ENCODE data around the gene TMCC1. TPM values are rescaled to one million over a fixed set of nuclear protein-coding genes. Genes with fewer than 3 reads are reported as not detected.

Gene TMCC1
- total RNA-seq, 1 donor from 2014 or later: 33.4 TPM

DNA sequence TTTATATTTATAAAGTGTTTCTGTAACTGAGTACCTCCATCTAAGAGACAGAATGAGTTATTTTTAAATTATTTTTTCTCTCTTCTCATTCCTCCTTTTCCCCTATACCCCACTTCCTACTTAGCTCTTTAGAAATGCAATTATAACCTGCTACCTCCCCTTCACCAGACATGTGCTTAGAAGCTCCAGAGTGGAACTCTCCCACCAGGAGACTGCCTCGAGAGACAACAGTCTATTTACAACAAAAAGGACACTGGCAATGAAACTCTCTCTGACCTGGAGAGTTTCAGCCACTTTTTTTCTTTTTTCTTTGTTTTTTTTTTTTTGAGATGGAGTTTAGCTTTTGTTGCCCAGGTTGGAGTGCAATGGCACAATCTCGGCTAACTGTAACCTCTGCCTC, 177.7 kb downstream of the TMCC1 start:
- DNase-seq (no peak), ATAC-seq (no peak)
- no peak overlapping the region for H3K4me3 ChIP-seq
- no peaks in the 10 kb centered on the region for H3K27me3 ChIP-seq (ENCODE audit: low read depth)
- no peaks in the 10 kb centered on the region for H3K36me3 ChIP-seq
- H3K4me1 ChIP-seq: peaks cover 5% of the 10 kb centered on the region
- no peaks in the 10 kb centered on the region for H3K9me3 ChIP-seq
- TF ChIP-seq, protein P1, sequence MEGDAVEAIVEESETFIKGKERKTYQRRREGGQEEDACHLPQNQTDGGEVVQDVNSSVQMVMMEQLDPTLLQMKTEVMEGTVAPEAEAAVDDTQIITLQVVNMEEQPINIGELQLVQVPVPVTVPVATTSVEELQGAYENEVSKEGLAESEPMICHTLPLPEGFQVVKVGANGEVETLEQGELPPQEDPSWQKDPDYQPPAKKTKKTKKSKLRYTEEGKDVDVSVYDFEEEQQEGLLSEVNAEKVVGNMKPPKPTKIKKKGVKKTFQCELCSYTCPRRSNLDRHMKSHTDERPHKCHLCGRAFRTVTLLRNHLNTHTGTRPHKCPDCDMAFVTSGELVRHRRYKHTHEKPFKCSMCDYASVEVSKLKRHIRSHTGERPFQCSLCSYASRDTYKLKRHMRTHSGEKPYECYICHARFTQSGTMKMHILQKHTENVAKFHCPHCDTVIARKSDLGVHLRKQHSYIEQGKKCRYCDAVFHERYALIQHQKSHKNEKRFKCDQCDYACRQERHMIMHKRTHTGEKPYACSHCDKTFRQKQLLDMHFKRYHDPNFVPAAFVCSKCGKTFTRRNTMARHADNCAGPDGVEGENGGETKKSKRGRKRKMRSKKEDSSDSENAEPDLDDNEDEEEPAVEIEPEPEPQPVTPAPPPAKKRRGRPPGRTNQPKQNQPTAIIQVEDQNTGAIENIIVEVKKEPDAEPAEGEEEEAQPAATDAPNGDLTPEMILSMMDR (IDR thresholded peaks at IDR 0.05): no peak
- no peak overlapping the region for H3K27ac ChIP-seq
- intact Hi-C loops (cut with DNase I): no loop called here

DNA sequence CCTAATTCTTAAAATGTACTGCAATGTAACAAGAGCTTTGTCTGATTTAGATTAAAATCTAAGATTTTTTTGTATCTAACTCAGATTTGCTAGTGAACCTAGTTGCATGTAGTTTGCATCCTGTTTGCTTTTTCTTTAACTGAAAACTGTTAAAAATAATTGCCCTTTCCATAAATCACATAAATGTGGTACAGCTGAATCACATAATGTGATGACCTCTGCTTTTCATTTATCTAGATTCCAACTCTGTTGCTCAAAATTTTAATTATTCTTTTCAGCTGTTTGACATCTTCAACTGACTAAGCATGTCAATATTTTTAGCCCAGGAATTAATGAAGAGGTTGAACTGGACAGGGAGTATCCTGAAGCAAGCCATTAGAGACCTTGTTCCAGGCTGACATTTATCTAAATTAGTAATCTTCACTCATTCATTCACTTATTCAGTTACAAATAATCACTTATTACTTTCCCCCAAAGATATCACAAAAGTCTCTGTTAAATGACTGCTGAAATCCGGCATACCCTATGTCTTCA, 185.1 kb downstream of the TMCC1 start:
- ATAC-seq: no peak

DNA sequence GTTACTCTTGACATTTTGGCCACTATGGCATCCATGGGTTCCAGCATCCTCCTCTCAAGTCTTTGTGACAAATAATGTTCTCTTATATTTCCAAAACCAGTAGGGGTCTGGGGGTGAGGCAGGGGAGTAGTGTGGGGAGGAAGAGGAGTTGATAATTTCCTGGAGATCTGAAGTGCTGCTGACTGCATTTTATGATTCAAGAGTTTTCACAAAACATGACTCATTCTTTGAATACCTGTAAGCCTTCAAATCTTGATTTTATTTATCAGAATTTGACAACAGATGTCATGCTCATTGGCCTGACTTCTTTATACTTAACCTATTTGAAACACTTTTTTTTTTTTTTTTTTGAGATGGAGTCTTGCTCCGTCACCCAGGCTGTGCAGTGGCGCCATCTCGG, 188.2 kb downstream of the TMCC1 start:
- Histone ChIP-seq H3K27ac (no peak overlapping the region), H3K27me3 (ENCODE audit: low read depth) (no peaks in the 10 kb centered on the region), H3K9me3 (no peaks in the 10 kb centered on the region), H3K36me3 (no peaks in the 10 kb centered on the region), H3K4me3 (no peak overlapping the region), H3K4me1 (no peaks in the 10 kb centered on the region)
- ATAC-seq: no peak
- TF ChIP-seq, protein P1 (IDR thresholded peaks at IDR 0.05): no peak
- DNase-seq: no peak
- intact Hi-C loops (cut with DNase I): no loop called here

More for the DNA sequence above, 185.1 kb downstream of the TMCC1 start:
- no peaks in the 10 kb centered on the region for H3K36me3 ChIP-seq
- H3K9me3 ChIP-seq: no peaks in the 10 kb centered on the region
- H3K27me3 ChIP-seq (ENCODE audit: low read depth): no peaks in the 10 kb centered on the region
- TF ChIP-seq, protein P1 (IDR thresholded peaks at IDR 0.05): no peak
- no peak overlapping the region for H3K27ac ChIP-seq
- H3K4me3 ChIP-seq: no peak overlapping the region
- H3K4me1 ChIP-seq: no peaks in the 10 kb centered on the region
- intact Hi-C loops (cut with DNase I): no loop called here
- DNase-seq: no peak

DNA sequence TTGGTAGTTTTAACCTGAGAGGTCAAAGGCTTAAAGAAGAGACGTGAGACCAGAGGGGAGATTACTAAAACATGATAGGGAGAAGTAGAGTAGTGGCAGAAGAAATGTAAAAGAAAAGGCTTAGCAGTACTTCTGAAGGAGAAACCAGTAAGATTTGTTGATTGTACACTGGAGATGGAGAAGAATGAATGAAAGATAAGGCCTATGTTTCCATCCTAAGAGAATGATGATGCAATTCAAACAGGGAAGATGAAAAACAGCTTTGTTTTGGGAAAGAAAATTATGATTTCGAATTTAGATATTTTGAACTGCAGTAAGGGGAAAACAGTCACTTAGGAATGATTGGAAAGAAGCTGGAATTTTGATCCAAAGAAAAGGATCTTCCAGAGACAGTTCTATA, 189.6 kb downstream of the TMCC1 start:
- ATAC-seq (no peak), DNase-seq (no peak)
- TF ChIP-seq, protein P1 (IDR thresholded peaks at IDR 0.05): no peak
- intact Hi-C loops (cut with DNase I): no loop called here
- no peak overlapping the region for H3K4me3 ChIP-seq
- no peaks in the 10 kb centered on the region for H3K9me3 ChIP-seq
- H3K27ac ChIP-seq: no peak overlapping the region
- no peaks in the 10 kb centered on the region for H3K36me3 ChIP-seq
- no peaks in the 10 kb centered on the region for H3K27me3 ChIP-seq (ENCODE audit: low read depth)
- no peaks in the 10 kb centered on the region for H3K4me1 ChIP-seq

DNA sequence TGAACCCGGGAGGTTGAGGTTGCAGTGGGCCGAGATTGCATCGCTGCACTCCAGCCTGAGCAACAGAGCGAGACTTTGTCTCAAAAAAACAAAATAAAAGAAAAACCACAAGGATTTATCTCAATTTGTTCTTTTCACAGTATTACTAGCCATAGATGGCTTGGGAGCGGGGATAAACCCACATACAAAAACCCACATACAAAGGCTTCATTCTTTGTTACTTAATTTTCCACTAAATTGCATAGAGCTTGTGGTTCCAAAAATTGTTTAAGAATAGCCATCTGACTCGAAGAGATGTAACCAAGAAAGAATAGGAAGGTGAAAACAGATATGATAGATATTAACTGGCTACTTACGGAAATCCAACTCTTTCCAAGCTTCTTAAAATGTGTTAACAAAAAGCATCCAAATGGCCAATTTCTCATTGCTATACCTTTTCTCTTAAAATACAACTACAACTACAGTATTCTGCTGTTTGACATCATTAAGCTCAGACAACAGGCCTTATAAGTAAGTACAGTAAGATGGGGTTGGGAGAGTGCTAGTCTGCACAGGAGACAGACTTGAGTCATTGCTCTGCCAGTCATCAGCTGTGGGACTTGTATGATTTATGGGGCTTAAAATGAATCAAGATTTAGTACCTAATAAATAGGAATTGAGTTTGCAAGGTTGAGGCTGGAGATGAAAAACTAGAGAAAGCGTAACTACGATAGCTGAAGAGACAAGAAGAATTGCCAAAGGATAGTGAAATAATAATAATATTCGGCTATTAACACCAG, 190.4 kb downstream of the TMCC1 start:
- H3K4me3 ChIP-seq: no peak overlapping the region

More for the DNA sequence above, 190.4 kb downstream of the TMCC1 start:
- H3K36me3 ChIP-seq: no peaks in the 10 kb centered on the region
- TF ChIP-seq, protein P1 (IDR thresholded peaks at IDR 0.05): no peak
- H3K27ac ChIP-seq: no peak overlapping the region
- no peaks in the 10 kb centered on the region for H3K4me1 ChIP-seq
- intact Hi-C loops (cut with DNase I): no loop called here
- DNase-seq: no peak
- H3K27me3 ChIP-seq (ENCODE audit: low read depth): no peaks in the 10 kb centered on the region
- H3K9me3 ChIP-seq: no peaks in the 10 kb centered on the region
- ATAC-seq: no peak

All from lower lobe of right lung (tissue), 2 donors.